IMR-90 (cell line): ENCODE results near the gene CDA.

Source experiments
- CEBPB ChIP-seq: IDR thresholded peaks from 2 replicates; pipeline ENCODE4 v1.6.1; 2012; ENCODE audit warnings: low read depth, low read length, improper control_type of control experiment
- CHD1 ChIP-seq: IDR thresholded peaks from 2 replicates; pipeline ENCODE4 v1.6.1; 2012; ENCODE audit warnings: low read depth, low read length, improper control_type of control experiment
- FOS ChIP-seq: fragments of 150-350 bp; IDR thresholded peaks from 2 replicates; pipeline ENCODE4 v1.6.1; 2016; ENCODE audit warnings: low read depth, low read length
- POLR2A ChIP-seq: IDR thresholded peaks from 2 replicates; pipeline ENCODE4 v1.6.1; 2012; ENCODE audit warnings: mild to moderate bottlenecking, low read depth, low read length
- RAD21 ChIP-seq: IDR thresholded peaks from 2 replicates; pipeline ENCODE4 v1.6.1; 2012; ENCODE audit warnings: low read length, improper control_type of control experiment
- SMC3 ChIP-seq: fragments of 150-350 bp; IDR thresholded peaks from 2 replicates; pipeline ENCODE4 v1.6.1; 2016; ENCODE audit warnings: low read depth, mild to moderate bottlenecking, antibody characterized with exemption, low read length, moderate library complexity
- TF ChIP-seq, protein P1 (sequence below): conservative IDR thresholded peaks from 2 replicates; pipeline ENCODE4 v1.5.1; 2012; ENCODE audit warnings: mild to moderate bottlenecking, low read depth, low read length, improper control_type of control experiment
- TF ChIP-seq, protein P2 (sequence below): fragments of 150-350 bp; IDR thresholded peaks from 2 replicates; pipeline ENCODE4 v1.6.1; 2017; ENCODE audit warnings: mild to moderate bottlenecking, antibody characterized with exemption, low read length, low read depth

DNA sequence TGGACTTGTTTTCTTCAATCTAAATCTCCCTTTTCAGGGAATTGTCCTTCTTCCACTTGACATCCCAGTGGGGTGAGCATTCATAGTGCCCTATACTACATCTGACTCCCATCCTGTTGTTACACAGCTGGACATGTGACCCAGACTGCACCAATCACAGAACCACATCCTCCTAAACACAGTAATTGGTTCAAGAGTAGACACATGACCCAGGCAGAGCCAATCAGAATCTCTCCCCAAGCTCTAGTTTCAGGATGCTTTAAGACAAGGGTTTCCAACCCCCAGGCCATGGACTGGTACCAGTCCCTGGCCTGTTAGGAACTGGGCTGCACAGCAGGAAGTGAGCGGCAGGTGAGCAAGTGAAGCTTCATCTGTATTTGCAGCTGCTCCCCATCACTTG is 77.9 kb downstream of the CDA start:
- TF ChIP-seq, protein P1, sequence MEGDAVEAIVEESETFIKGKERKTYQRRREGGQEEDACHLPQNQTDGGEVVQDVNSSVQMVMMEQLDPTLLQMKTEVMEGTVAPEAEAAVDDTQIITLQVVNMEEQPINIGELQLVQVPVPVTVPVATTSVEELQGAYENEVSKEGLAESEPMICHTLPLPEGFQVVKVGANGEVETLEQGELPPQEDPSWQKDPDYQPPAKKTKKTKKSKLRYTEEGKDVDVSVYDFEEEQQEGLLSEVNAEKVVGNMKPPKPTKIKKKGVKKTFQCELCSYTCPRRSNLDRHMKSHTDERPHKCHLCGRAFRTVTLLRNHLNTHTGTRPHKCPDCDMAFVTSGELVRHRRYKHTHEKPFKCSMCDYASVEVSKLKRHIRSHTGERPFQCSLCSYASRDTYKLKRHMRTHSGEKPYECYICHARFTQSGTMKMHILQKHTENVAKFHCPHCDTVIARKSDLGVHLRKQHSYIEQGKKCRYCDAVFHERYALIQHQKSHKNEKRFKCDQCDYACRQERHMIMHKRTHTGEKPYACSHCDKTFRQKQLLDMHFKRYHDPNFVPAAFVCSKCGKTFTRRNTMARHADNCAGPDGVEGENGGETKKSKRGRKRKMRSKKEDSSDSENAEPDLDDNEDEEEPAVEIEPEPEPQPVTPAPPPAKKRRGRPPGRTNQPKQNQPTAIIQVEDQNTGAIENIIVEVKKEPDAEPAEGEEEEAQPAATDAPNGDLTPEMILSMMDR = no peak
- no peak for TF ChIP-seq CEBPB
- no peak for TF ChIP-seq POLR2A
- TF ChIP-seq SMC3 = no peak
- no peak for TF ChIP-seq CHD1
- no peak for TF ChIP-seq RAD21
- TF ChIP-seq, protein P2, sequence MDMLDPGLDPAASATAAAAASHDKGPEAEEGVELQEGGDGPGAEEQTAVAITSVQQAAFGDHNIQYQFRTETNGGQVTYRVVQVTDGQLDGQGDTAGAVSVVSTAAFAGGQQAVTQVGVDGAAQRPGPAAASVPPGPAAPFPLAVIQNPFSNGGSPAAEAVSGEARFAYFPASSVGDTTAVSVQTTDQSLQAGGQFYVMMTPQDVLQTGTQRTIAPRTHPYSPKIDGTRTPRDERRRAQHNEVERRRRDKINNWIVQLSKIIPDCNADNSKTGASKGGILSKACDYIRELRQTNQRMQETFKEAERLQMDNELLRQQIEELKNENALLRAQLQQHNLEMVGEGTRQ = peak; percentile 88
- TF ChIP-seq FOS = no peak
